Astrocyte (in vitro differentiated cells and primary cell): ENCODE measurements around the gene NAV2.

ENCODE experiments used
- EZH2 ChIP-seq: IDR thresholded peaks from 2 replicates; pipeline ENCODE4 v1.6.1; 2012; ENCODE audit warnings: mild to moderate bottlenecking, low read length, inconsistent platforms; ENCODE audit not compliant: insufficient read depth
- TF ChIP-seq, protein P1 (sequence below): IDR thresholded peaks from 2 replicates; pipeline ENCODE4 v1.5.1; 2011; ENCODE audit warnings: low read depth, mild to moderate bottlenecking, inconsistent platforms, low read length, moderate library complexity; ENCODE audit not compliant: insufficient read depth

DNA sequence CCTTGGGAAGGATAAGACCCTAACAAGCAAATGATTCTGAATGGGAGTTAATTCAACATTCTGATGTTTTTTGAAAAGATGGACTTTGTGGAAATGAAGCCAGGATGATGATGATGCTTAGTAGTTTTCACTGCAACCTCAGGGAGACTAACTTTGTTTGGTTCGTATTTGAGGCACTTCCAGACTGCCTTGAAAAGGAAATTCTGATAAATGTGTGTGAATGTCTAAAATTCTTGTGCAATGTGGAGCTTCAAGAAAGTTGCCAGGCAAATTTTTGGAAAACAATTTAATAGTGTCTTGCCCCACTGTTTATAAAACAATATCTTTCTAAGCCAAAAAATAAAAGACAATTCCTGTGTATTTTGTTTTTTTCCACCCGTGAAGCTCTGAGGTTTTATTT, 11.2 kb upstream of the NAV2 start:
- TF ChIP-seq, protein P1, sequence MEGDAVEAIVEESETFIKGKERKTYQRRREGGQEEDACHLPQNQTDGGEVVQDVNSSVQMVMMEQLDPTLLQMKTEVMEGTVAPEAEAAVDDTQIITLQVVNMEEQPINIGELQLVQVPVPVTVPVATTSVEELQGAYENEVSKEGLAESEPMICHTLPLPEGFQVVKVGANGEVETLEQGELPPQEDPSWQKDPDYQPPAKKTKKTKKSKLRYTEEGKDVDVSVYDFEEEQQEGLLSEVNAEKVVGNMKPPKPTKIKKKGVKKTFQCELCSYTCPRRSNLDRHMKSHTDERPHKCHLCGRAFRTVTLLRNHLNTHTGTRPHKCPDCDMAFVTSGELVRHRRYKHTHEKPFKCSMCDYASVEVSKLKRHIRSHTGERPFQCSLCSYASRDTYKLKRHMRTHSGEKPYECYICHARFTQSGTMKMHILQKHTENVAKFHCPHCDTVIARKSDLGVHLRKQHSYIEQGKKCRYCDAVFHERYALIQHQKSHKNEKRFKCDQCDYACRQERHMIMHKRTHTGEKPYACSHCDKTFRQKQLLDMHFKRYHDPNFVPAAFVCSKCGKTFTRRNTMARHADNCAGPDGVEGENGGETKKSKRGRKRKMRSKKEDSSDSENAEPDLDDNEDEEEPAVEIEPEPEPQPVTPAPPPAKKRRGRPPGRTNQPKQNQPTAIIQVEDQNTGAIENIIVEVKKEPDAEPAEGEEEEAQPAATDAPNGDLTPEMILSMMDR = no peak
- TF ChIP-seq EZH2 = no peak
